Stimulated activated CD8-positive, alpha-beta memory T cell treated with anti-CD3 and anti-CD28 coated beads, Interleukin-15, amount 100 ng/mL, for 1 hour (primary cell): ENCODE results near the gene HEATR9.

Experiments
- DNase-seq: peaks from one replicate; pipeline ENCODE4 v3.0.0-alpha.2; 2020; ENCODE audit warnings: low read depth

The HEATR9 gene

GRCh38 chr17:35808240-35808961 is 60.3 kb downstream of the HEATR9 start:
- DNase-seq: no peak

DNA sequence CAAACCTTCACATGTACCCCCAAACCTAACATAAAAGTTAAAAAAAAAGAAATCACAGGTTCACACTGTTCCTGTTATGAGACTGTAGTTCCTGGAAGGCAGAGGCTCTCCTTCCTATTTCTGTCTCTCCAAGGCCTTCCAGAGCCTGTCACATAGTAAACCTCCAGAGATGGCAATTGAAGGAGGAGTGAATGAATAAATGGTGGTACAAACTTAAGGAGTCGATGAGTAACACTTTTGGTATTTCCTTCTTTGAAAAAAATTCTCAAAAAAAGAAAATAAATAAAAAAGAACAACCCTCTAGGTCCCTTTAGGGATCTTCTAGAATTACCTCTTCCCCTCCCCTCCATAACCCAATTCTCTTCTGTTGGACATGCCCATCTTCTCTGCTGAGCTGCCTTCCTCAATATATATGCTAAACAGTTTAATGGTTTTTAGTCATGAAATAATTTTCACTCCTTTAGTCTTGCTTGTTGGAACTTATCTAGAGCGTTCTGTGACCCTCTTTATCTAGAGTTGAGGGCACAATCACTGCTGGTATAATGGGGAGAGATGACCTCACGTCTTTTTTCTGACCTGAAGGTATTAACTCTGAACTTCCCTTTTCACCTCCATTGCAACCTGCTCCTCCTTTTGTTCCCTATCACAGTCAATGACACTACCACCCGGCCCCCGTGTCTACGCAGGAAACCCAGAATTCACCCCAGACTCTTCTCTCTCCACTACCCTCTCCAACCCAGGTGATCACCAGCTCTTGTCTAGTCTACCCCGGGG is 61.1 kb downstream of the HEATR9 start:
- DNase-seq: no peak
